SKM-1 treated with dmso at 0.1 percent for 144 hours (cell line): ENCODE measurements around the gene USP53.
A peak's percentile ranks its signal among the peaks of the same experiment; 100 is the strongest.
"Not testable (repeated sequence)": the region's sequence is repeated elsewhere in the genome, so short reads cannot be mapped to it uniquely, and the experiment has no call there.

Experiments
- DNase-seq: peaks from one replicate; lab custom pipeline; 2025; ENCODE audit not compliant: unreplicated experiment; lab: John Stamatoyannopoulos, UW

The USP53 gene

DNA sequence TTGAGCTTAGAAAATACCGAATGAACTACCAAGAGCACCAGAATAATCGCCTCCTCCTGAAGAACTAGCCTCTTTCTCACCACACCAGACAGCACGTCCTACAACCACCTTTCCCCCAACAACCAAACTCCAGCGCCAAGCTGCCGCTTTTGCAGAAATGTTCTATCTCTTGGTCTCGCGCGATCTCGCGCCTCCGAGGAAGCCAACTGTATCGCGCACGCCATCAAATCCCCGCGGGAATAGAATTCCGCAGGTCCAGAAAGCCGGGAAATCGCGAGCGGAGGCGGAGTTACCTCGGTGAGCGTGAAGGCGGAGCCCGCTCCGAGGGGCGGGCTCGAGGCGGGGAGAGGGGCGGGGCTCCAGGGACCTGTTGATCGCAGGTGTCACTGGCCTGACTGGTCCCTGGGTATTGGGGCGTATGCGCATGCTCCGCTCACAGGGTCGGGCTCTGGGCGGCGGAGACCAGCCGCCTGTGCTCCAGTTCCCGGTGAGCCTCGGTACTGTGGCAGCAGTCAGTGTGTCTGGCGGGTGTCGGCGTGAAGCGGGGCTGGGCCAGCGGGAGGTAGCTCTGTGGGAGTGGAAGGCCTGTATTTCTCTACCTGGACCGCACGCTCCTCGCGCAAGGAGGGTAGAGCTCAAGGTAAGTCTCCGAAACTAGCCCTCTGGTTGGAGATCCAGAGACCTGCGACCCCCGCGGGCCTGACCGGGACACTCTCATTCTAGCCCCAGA, at the start of gene USP53:
TSS of gene USP53 (plus strand) at position 480 of the 730 bp plus-strand sequence. CDS start 27,047 bp downstream, outside the sequence.
- DNase-seq, result peak; percentile 90

DNA sequence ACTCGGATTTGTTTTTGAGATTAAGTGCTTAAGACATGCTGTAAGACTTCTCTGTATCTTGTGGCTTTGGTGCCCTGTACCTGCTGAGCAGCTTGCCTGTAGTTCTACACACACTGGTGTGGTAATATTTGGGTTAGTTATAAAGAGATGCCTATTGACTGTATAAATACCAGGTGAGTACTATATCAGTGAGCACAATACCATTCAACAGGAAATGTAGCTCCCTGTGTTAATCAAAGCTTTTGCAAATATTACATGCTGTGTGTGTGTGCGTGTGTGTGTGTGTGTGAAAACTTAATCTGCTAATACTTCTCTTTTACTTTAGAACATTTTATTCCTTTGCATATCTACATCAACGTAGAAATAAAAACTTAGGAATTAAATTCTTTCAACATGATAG, 46.7 kb upstream of the USP53 start:
- DNase-seq, result no peak

DNA sequence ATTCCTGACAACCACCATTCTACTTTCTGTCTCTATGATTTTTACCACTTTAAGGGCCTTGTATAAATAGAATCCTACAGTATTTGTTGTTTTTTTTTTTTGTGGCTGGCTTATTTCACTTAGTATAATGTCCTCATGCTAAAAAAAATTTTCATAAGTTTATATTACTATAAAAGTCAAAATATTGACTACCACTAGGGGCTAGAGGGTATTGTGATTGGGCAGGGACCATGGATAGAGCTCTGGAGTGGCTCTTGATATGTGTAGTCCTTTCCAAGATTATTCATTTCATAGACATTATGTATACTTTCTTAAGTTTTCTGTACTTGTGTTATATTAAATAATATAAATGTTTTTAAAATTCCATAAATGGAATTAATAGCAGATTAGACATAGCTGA, 42.3 kb upstream of the USP53 start:
- no peak for DNase-seq

GRCh38 chr4:119172223-119172622, 40.3 kb upstream of the USP53 start:
- DNase-seq, result no peak

GRCh38 chr4:119173729-119174361, 38.7 kb upstream of the USP53 start:
- DNase-seq, result not testable (repeated sequence)

GRCh38 chr4:119179011-119179410, 33.5 kb upstream of the USP53 start:
- no peak for DNase-seq

DNA sequence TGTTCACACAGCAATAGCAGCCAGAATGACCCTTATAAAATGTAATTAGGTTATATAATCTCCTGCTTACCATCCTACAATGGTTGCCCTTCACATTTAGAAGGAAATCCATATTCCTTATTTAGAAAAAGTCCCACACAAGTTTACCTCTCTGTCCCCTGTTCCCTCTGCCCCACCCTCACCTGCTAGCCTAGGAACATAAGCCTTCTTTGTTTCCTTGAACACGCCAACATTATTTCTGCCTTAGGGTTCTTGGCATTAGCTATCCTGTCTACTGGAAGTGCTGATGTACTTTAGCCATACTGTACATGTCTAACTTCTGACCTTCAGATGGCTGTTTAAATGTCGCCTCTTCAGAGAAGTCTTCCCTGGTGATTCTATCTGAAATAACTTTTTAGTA, 28.4 kb upstream of the USP53 start:
- no peak for DNase-seq

DNA sequence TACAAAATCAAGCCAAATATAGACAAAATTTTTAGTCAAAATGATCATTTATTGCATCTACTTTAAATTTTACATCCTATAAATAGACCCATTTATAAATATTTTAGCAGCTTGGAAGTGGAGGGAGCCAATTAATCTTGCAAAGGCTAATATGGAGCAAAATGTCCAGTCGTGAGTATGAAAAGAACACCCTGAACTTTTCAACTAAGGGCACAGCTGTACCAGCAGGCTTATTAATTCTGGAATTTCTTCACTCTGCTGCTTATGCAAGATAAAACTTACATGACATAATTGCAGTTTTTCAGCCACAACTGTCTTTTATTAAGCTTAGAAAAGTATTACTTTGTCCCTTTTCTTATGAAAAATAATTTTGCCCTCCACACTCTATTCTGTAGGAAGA, 22.9 kb upstream of the USP53 start:
- DNase-seq, result no peak

- no peak for DNase-seq
Measured at GRCh38 chr4:119190354-119190753, 22.2 kb upstream of the USP53 start.

- no peak for DNase-seq
Measured at GRCh38 chr4:119191505-119191904, 21.0 kb upstream of the USP53 start.

GRCh38 chr4:119197772-119198212, 14.7 kb upstream of the USP53 start:
- DNase-seq, result no peak

GRCh38 chr4:119204916-119205315, 7.6 kb upstream of the USP53 start:
- DNase-seq, result no peak

GRCh38 chr4:119205690-119206089, 6.8 kb upstream of the USP53 start:
- no peak for DNase-seq

DNA sequence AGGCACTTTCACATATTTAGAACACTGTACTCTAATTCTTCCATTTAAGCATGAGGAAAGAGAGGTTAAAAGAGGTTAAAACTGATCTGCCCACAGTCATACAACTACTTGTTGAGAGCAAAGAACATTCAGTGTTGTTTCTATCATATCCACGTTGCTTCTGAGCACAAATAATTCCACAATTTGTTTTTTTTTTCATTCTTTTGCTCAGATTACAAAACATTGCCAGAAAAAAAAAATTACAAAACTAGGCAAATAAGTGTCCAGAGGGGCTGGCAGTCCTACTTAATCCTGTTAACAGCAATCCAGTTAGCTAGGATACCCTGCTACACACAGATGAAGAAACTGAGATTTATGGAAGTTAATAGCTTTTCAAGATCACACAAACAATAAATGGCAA, 6.3 kb upstream of the USP53 start:
- no peak for DNase-seq

DNA sequence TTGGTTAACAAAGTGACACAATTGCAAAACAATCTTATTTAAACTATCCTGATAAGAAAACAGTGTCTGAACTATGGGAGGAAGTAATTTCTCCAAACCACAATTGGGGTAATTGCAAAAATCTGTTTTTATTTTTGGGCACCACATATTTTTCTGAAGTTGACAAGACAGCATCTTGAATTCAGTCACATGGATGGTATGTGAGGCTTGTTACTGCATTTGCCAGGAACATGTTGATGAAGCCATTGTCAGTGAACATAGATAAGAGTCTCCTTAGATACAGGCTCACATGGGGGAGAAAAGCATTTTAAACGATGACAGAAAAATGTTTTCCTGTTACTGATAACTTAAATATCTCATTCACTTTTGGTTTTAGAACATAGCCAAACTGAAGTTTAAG, 5.5 kb upstream of the USP53 start:
- DNase-seq, result no peak

DNA sequence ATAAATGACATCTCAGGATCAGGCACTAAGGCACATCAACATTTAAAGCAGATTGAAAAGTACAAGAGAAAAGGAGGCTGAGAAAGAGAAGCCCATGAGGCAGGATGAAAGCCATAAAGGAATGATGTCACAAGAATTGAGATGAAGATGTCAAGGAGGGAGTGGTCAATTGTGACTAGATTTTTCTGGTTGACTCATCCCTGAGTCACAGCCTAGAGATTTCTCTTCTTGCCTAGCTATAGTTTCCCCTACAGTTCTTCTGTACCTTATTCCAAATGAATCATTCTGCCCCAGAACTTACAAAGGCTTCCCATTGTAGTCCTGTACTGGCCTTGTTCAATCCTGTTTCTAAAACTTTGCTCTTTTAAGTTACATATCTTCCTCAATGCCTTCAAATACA, 3.4 kb upstream of the USP53 start:
- no peak for DNase-seq

DNA sequence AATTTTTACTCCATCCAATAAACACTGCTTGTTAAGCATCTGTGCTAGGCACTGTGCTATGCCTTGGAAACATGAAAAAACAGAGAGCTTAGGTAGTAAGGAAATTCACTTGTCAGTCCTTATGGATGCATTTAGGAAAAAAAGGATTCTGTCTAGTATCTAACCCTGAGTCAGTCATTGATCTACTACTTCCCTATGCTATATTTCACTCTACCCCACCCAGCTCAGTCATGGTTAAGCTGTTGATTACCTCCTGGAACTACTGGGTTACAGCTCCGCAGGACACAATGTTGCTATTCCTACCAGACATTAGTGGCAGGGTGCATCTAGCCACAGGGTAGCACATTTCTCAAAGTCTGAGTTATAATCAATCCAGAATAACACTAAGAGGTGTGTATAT, 2.9 kb upstream of the USP53 start:
- DNase-seq, result no peak

GRCh38 chr4:119210775-119211174, 1.7 kb upstream of the USP53 start:
- DNase-seq, result no peak

- no peak for DNase-seq
Measured at GRCh38 chr4:119211867-119212233, 663 bp upstream of the USP53 start.

GRCh38 chr4:119212964-119213606, 572 bp downstream of the USP53 start:
- DNase-seq, result peak; percentile 79

DNA sequence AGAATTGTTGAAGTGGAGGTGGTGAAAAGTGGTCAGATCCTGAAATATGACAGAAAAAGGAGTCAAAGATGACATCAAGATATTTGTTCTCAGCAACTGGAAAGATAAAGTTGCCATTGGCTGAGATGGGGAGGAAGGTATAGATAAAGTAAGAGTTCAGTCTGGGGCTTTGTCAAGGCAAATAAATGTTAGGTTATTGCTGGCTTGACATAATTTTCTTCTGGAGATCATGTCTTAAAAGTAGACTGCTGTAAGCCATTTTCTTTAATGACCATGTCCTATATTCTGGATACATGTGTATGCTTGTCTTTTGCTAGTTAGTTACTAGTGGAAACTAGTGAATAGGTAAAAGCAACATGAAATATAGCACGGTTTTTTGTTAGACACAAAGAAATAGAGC, 5.6 kb downstream of the USP53 start:
- no peak for DNase-seq

DNA sequence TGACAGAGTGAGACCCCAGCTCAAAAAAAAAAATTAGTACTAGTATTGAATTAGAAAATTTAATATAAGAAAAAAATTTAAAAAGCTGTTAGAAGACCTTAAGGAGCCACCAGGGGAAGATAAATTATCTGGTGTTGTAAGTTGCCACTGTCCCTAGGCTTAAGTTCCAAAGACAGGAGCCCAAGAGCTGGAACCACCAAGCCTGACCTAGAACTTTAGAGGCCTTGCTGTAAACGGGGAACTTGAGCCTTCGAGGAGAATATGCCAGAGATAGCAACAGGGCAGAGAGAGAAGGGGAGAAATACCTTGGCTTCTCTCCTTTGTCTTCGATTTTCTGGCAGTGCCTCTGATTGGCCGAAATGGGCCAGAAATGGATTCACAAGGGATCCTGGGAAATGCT, 8.9 kb downstream of the USP53 start:
- no peak for DNase-seq
